OCI-M2 (cell line): ENCODE data around the gene ARSI.

Source experiments
- DNase-seq: peaks from one replicate; lab custom pipeline; 2025; ENCODE audit not compliant: unreplicated experiment; lab: John Stamatoyannopoulos, UW

Gene ARSI

DNA sequence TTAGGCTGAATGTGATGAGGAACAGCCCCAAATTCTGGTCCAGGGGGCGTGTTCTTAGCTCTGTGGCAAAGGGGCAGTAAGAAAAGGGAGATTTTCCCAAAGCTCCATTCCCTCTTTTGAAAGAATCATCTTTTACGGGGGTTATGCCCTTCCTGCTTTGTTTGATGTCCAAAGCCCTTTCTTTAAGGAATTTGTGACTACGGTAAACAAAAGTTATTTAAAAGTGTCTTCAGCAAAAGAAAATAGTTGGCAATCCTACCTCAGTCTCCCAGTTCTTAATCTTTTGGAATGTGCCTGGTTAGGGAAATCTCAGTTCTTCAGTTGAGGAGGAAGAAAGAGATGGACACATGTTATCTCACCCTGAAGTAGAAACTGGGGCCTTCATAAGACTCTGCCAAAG lies 24.4 kb upstream of the ARSI start:
- DNase-seq, result no peak

DNA sequence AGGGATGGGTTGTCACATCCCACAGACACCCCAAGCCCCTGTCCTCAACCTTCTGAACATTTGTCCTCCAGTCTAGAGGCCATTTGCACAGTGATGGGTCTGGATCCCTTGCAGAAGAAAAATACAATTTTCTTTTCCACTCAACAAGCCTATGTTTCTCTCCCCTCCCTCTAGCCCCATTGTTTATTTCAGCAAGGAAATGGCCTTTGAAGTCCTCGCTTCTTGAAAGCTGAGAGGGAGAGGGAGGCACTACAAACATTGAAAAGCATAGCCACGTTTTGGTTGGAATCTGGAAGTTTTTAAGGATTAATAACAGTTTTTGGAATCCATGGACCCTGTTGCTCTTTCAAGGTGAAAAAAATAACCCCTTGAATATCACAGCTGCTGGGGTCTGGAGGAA lies 24.0 kb upstream of the ARSI start:
- DNase-seq, result no peak

DNA sequence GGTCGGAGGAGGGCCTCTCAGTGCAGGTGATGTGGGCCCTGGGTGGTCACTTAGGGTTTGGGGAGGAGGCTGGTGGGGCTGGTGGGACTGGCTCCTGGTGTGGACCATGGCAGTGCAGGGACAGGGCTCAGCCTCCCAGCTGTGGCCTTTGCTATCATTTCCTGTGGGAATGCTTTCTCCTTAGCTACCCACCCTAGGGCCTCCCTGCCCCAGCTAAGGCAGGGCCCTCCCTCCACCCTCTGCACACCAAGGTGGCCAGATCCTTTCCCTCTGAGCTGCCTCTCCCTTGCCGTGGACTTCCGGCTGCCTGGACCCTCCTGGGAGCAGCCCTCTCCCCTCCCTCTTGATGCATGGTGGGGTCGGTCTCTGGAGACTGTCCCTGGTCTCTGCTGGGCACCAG lies 22.7 kb upstream of the ARSI start:
- no peak for DNase-seq

DNA sequence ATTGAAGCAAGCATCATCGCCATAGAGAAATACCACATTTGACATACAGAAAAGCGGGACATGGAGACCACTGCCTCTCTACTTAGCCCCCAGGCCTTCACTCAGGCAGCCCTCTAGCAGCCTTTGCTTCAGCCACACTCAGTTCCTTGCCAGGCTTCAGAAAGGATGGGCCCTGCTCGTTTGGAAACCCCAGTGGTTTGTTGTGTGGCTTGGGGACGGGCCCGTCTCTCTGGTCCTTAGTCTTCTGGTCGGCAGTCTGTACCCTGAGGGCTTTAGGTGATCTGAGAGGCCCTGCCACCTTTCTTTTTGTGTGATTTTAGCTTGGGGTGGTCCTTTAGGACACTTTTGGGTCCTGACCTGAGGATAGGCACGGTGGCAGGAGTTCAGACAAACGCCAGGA lies 21.1 kb upstream of the ARSI start:
- DNase-seq, result no peak

DNA sequence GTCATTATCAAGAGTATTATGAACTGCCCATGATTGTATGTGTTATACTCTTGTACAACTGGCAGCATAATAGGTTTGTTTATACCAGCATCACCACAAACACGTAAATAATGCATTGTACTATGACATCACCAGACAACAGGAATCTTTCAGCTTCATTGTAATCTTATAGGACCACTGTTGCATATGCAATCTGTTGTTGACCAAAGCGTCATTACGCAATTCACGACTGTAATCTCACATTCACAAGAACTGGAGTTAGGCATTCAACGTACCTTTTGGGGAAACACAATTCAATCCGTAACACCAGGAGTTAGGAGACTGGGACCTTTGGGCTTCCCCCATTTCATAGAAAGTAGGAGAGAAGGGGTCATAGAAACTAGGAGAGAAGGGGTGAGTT lies 20.4 kb upstream of the ARSI start:
- DNase-seq, result no peak

DNA sequence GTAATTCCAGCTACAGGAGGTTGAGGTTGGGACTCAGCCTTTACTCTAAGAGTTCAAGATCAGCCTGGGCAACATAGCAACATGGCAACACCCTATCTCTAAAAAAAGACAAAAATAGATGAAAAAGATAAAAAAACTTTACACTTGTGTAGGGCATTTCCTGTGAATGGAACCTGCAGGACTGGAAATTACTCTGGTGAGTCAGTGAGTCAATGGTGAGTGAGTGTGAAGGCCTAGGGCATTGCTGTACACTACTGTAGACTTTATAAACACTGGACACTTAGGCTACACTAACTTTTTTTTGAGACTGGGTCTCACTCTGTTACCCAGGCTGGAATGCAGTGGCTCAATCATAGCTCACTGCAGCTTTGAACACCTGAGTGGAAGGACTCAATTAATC lies 19.5 kb upstream of the ARSI start:
- no peak for DNase-seq

DNA sequence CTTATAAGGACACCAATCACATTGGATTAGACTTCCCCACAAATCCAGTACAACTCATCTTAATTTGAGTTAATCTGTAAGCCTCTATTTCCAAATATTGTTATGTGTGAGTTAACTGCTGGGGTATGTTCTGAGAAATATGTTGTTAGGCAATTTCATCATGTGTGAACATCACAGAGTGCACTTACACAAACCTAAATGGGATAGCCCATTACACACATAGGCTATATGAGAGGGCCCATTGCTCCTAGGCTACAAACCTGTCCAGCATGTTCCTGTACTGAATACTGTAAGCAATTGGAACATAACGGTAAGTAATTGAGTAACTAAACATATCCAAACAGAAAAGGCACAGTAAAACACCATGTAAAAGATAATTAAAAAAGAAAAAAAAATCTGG lies 19.1 kb upstream of the ARSI start:
- DNase-seq, result no peak

DNA sequence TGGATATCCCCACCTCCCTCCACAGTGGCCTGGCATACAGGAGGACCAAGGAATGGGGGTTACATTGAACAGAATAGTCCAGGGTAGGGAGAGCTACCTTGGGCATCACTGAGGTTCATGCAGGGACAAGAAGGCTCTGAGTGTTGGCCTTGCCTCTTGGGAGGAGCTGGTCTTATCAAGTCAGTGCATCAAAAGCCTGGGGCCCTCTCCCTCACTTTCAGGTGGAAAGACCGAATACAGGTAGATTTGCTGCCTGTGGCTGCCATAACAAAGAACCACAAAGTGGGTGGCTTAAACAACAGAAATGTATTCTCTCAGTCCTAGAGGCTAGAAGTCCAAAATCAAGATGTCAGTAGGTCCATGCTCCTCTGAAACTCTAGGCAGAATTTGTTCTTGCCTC lies 18.5 kb upstream of the ARSI start:
- DNase-seq, result no peak

DNA sequence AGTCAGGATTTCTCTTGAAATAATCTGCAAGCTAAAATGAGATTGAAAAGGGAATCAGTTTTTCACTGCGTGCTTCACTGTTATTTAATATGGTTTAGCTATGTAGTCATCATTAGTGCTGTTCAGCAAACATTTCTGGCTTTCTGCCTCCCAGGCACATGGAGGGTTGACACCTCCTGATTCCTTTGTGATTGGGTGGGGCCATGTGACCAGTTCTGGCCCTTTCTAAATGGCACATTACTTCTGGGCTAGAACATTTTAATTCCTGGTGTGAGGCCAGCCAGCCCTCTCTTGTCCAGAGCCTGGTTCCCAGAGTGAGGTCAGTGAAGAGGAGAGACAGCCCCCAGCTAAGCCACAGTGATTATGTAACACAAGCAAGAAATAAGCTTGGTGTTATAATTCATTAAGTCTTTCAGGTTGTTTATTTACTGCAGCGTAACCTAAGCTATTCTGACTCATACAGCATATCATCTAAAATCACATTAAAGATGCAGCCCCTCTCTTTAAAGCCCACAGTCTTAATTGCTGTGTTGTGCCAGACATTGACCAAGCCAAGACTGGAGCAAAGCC lies 17.4 kb upstream of the ARSI start:
- DNase-seq, result no peak

DNA sequence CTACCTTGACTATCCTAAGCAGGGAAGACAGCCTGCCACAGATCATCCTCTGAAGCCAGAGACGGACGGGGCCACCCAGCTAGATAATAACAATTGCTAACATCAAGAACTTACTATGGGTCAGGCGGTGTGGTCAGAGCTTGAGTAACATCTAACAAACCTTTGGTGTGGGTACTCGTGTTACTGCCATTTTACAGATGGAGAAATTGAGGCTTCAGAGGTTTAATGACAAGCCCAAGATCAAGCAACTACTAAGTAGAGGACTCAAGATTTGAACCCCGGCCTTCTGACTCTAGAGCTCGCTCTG lies 16.7 kb upstream of the ARSI start:
- DNase-seq, result no peak

DNA sequence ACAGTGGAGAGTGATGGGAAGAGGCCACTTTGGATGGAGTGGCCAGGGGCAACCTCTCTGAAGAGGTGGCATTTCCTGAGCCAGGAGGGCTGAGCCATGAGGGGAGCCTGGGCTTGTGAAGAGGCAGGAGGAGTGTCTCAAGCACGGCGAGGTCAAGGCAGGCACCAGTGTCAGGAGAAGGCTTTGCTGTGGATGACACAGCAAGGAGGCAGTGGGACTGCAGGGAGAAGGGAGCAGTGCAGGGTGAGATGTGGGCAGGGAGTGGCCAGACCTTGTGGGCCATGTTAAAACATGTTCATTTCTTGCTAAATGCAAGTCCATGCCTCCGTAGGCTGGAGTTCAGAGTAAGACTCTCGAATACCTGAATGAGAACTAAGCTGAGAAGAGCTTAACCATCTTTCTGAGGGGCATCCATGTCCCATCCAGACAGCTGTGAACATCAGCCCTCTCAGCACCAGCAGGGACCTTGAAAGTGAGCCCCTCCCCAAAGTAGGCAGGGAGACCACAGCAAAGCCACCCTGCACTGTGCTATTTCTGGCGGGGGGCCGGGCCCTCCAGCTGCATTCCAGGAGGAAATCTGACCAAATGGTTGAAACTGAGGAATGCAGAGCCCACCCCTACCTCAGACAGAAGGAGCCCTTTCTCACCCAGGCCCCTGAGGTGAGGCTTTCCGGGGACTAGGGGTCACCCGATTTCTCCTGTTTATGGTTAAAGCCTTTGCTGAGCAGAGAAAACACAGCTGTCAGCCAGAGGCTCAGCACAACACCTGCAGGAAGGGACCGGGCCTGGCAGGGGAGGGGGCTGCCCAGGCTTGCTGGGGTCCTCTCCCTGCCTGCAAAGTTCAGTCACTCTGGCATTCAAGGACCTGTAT lies 16.1 kb upstream of the ARSI start:
- DNase-seq, result no peak

DNA sequence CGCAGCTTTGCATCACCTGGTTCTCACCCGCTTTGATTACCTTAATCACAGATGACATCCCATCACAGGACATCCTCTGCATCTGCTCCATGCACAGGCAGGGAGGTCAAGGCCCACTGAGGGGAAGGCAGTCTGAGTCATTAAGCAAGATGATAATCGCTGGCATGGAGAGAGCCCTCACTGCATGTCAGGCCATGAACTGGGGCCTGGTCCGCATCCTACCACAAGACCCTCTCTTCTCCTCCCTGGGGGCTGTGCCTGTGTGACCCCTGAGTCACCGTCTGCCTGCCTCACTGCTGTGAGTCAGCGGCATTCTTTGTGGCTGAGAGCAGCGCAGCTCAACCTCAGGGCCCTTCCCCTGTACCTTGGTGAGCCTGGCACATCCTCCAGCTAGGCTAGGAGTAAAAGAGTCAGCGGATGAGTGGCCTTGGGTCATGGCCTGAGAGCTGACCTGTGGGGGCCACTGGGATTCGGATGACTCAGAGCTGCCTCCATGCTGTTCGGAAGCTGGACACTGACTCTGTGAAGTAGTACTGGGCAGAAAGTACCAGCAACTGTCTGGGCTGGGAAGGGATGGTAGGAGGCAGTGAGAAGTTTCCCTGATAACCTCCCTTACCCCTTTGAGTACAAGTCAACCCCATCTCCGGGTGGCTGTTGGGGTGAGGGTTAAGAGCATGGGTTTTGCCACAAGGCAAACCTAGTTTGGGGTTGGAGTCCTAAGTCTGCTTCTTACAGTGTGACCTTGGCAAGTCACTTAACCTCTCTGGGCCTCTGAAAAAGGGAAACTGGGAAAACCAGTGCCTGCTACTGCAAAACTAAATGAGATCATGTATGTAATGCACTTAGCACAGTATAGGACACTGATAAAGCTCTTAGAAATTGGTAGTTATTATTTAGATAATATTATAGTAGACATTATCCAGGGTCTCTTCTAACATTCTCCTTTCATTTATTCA lies 14.6 kb upstream of the ARSI start:
- no peak for DNase-seq

DNA sequence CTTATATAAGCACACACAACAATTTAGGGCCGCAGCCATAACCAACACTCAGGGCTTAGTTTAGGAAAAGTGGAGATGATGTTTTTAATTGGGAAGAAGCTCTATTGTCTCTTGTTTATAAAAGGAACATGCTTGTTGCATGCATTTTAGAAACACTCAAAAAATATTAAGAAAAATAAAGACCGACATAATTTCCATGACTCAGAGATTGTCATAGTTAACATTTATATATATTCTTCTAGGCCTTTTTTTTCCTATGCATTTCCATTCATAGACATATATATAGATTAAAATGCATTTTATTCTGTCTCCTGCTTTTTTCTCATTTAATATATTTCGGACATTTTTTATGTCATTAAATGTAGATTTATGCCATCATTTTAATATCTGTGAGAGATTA lies 13.6 kb upstream of the ARSI start:
- no peak for DNase-seq

DNA sequence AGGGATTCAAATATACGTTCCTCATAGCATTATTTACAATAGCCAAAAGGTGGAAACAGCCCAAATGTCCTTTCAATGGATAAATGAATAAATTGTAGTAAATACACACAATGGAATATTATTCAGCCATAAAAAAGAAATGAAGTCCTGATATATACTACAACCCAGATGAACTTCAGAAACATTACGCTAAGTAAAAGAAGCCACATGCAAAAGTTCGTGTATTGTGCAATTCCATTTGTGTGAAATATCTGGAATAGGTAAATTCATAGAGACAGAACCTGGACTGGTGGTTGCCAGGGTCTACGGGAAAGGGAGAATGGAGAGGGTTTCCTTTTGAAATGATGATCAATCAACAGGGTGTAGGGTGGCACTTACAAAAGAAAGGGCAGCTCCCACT lies 12.5 kb upstream of the ARSI start:
- DNase-seq, result no peak

DNA sequence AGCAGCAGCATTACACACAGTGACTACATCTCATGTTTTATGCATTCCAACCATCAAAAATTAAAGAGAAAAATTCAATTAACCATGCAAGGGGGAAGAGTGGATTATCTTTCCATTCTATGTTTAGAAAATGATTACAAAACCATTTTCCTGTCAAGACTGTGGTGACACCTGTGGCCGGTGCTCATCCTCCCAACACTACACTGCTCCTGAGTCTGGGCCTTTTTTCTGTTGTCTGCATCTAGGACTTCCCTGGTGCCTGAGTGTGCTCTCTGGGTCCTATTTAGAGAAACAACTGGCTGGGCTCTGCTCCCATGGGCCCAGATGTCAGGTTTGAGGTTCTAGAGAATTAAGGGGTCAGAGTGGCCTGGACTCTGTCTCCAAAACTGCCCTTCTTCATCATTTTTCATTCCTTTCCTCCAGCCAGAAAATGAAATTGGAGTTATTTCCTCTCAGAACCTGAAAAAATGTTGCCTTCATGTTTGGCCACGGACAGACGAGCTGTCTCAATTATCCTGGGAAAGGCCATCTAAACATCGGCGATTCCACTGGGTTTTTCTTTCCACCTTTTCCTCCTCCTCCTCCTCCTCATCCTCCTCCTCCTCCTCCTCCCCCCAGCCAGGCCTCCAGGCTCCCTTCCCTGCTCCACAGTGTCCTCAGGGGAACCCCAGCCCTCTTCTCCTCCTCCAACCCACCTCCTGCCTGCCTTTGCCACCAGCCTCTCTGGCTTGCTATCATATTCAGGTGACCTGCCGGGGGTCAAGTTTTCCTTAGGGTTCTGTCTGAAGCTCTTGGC lies 11.4 kb upstream of the ARSI start:
- DNase-seq, result no peak

DNA sequence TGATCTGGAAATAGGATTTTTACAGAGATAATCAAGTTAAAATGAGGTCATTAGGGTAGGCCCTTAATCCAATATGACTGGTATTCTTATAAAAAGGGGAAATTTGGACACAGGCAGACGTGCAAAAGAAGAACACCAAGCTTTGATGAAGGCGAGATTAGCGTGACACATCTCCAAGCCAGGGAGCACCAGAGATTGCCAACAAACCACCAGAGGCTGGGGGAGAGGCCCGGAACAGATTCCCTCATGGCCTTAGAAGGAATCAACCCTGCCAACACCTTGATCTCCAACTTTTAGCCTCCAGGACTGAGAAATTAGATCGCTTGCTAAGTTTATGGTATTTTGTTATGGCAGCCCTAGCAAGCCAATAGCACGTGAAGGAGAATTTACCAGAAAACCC lies 10.8 kb upstream of the ARSI start:
- no peak for DNase-seq

DNA sequence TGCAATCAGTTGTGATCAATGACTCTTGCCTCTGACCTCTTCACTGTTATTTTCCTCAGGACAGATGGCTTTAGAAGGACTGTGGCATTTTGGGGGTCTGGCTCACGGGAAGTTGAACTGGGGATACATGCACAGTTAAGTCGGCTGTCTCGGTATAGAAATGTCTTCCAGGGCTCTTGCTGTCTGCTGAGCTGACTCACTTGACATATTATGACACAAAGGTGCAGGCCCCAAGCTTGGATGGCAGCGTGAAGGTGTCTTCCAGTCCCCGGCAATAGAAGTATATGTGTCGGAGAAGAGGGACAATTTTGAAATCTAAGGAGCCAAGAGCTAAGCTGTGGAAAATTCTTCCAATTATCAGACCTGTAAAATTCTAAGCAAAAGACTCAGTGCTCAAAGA lies 9.8 kb upstream of the ARSI start:
- DNase-seq, result no peak

DNA sequence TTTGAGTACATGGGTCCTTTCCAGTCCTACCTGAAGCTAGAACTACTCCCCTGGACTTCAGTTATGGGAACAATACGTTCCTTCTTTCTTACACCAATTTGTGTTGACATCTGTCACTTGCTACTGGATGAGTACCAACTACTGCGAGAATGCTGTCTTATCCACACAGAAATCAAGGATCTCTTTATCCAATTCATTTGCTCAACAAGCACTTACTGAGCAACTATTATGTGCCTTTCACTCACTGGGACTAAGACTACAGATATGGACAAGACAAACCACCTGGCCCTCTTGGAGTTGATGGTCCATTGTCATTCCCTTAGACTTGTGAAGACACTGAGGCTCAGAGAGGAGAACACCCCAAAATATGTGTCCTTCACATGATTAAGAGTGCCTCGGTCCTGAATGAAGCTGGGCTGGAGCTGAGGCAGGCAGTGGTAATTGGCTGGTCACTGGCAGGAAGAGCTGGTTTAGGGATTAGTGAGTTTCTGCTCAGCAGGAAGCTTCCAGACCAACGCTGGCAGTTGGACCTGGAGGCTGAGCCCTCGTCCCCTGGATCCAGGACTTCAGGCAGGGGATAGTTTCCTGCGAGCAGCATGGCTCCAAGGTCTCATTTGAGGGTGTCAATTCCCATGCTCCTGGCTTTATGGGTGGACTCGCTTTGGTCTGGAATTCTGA lies 8.4 kb upstream of the ARSI start:
- no peak for DNase-seq

DNA sequence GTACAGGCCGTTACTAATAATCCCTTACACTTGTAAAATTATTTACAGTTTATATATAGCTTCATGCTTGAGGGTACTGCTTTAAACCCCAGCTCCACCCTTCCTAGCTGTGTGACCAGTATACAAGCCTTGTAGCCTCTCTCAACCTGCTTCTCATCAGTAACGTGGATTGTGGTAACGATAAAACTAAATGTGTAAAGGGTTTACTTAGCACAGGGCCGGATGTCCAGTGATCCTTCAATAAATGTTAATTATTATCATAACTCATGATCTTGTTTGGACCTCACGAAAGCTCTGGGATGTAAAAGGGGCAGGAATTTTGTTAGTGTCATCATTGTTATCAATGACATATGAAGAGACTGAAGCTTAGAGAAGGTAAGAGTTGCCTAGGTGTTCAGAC lies 7.5 kb upstream of the ARSI start:
- no peak for DNase-seq

DNA sequence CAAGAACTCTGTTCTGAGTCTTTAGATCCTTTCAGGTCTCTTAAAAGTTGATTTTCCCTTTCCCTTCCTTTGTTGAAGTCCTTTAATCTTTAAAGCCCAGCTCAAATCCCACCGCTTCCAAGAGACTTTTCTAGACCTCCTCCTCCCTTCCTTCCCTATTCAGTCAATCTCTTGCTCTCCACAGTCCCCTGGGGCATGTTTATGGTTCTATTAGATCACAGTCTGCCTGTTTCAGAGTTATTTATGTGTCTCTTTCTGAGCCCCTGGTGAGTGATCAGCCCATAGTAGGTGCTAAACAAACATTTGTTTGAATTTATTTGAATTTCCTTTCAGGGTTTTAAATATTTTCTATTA lies 7.2 kb upstream of the ARSI start:
- DNase-seq, result no peak
